Measurements from ENCODE around the gene LRRC34. TPM values are rescaled to one million over a fixed set of nuclear protein-coding genes. Genes with fewer than 3 reads are reported as not detected.

The LRRC34 gene
- total RNA-seq, 4 donors from 2014 or later, result 1.3 to 27.3 (median 5.8) TPM; not detected in 1

- H3K27me3 ChIP-seq, result no peaks in the 10 kb centered on the region
Observed at GRCh38 chr3:169755488-169755887, 57.2 kb downstream of the LRRC34 start.

GRCh38 chr3:169754711-169755110, 58.0 kb downstream of the LRRC34 start:
- H3K27ac ChIP-seq, result no peak overlapping the region
- no peaks in the 10 kb centered on the region for H3K36me3 ChIP-seq
- TF ChIP-seq POLR2A (IDR thresholded peaks at IDR 0.05), result no peak
- no peak for TF ChIP-seq CTCF (IDR thresholded peaks at IDR 0.05)
- no peak overlapping the region for H3K4me3 ChIP-seq
- DNase-seq, result no peak
- no peaks in the 10 kb centered on the region for H3K27me3 ChIP-seq
- no peaks in the 10 kb centered on the region for H3K4me1 ChIP-seq
- intact Hi-C loops (cut with DNase I; ENCODE audit: low total_unique reads), result no loop called here
- H3K9me3 ChIP-seq, result peaks cover 0 to 2% of the 10 kb centered on the region in 2 donors

More at GRCh38 chr3:169755488-169755887, 57.2 kb downstream of the LRRC34 start:
- Histone ChIP-seq H3K27ac (no peak overlapping the region), H3K4me3 (no peak overlapping the region), H3K9me3 (peaks cover 0 to 2% of the 10 kb centered on the region in 2 donors), H3K36me3 (no peaks in the 10 kb centered on the region), H3K4me1 (no peaks in the 10 kb centered on the region)
- intact Hi-C loops (cut with DNase I; ENCODE audit: low total_unique reads), result no loop called here
- no peak for DNase-seq
- TF ChIP-seq POLR2A (IDR thresholded peaks at IDR 0.05) (no peak), CTCF (IDR thresholded peaks at IDR 0.05) (no peak)

GRCh38 chr3:169751875-169752274, 60.8 kb downstream of the LRRC34 start:
- intact Hi-C loops (cut with DNase I; ENCODE audit: low total_unique reads), result no loop called here
- no peaks in the 10 kb centered on the region for H3K36me3 ChIP-seq
- no peak overlapping the region for H3K4me3 ChIP-seq
- H3K4me1 ChIP-seq, result no peaks in the 10 kb centered on the region
- H3K9me3 ChIP-seq, result no peaks in the 10 kb centered on the region
- TF ChIP-seq POLR2A (IDR thresholded peaks at IDR 0.05) (no peak), CTCF (IDR thresholded peaks at IDR 0.05) (no peak)
- no peaks in the 10 kb centered on the region for H3K27me3 ChIP-seq
- H3K27ac ChIP-seq, result no peak overlapping the region
- DNase-seq, result no peak

- intact Hi-C loops (cut with DNase I; ENCODE audit: low total_unique reads), result no loop called here
- H3K4me1 ChIP-seq, result no peaks in the 10 kb centered on the region
- no peaks in the 10 kb centered on the region for H3K27me3 ChIP-seq
- DNase-seq, result no peak
- H3K9me3 ChIP-seq, result no peaks in the 10 kb centered on the region
- TF ChIP-seq POLR2A (IDR thresholded peaks at IDR 0.05), result no peak
- no peak for TF ChIP-seq CTCF (IDR thresholded peaks at IDR 0.05)
- H3K27ac ChIP-seq, result no peak overlapping the region
- no peak overlapping the region for H3K4me3 ChIP-seq
- H3K36me3 ChIP-seq, result no peaks in the 10 kb centered on the region
Observed at GRCh38 chr3:169750665-169751064, 62.0 kb downstream of the LRRC34 start.

- TF ChIP-seq POLR2A (IDR thresholded peaks at IDR 0.05) (no peak), CTCF (IDR thresholded peaks at IDR 0.05) (no peak)
- Histone ChIP-seq H3K27ac (no peak overlapping the region), H3K36me3 (no peaks in the 10 kb centered on the region), H3K4me3 (no peak overlapping the region), H3K27me3 (no peaks in the 10 kb centered on the region), H3K4me1 (no peaks in the 10 kb centered on the region), H3K9me3 (no peaks in the 10 kb centered on the region)
- no peak for DNase-seq
- intact Hi-C loops (cut with DNase I; ENCODE audit: low total_unique reads), result no loop called here
Observed at GRCh38 chr3:169748670-169749069, 64.0 kb downstream of the LRRC34 start.
